H1 (cell line): ENCODE results near the gene PKP1. TPM values are rescaled to one million over a fixed set of nuclear protein-coding genes. Genes with fewer than 3 reads are reported as not detected.

ENCODE experiments used
- CTCF ChIA-PET: fragments of 300-600 bp; sonication (Branson Sonifier 250); formaldehyde crosslinking; loops from one replicate; lab custom pipeline; 2021; ENCODE audit not compliant: partially characterized antibody; lab: Charles Lee
- POLR2A ChIA-PET: fragments of 300-600 bp; sonication (Branson Sonifier 250); formaldehyde crosslinking; loops from one replicate; lab custom pipeline; 2021; ENCODE audit warnings: inconsistent platforms; ENCODE audit not compliant: partially characterized antibody; lab: Charles Lee
- DNase-seq, 2 experiments: peaks; one replicate each; pipeline versions ENCODE4 v3.0.0 to v3.0.0-alpha.2; 2010 to 2022; ENCODE audit warnings: low spot score in 2 of 2, low read depth in 1 of 2, mixed read lengths in 1 of 2
- FAIRE-seq: peaks from 2 replicates; lab custom pipeline; 2011; peaks lifted over from hg19 to GRCh38; lab: Jason Lieb, UNC
- H2AFZ ChIP-seq: 2 replicates; pipeline ENCODE4 v1.8.1; 2012; ENCODE audit warnings: low read length, inconsistent platforms
- H2AK5ac ChIP-seq: 2 replicates; pipeline ENCODE4 v1.6.1; 2013; ENCODE audit warnings: low read depth, low read length
- H2BK120ac ChIP-seq: replicated peaks from 2 replicates; pipeline ENCODE3; 2013; ENCODE audit warnings: low read depth, low read length, inconsistent platforms
- H2BK12ac ChIP-seq: 2 replicates; pipeline ENCODE4 v1.6.1; 2013; ENCODE audit warnings: low read depth, low read length
- H2BK15ac ChIP-seq: 2 replicates; pipeline ENCODE4 v1.6.1; 2013; ENCODE audit warnings: low read length
- H2BK20ac ChIP-seq: 2 replicates; pipeline ENCODE4 v1.6.1; 2013; ENCODE audit warnings: low read length
- H2BK5ac ChIP-seq: 2 replicates; pipeline ENCODE4 v1.6.1; 2013; ENCODE audit warnings: low read depth, low read length
- H3K14ac ChIP-seq: 2 replicates; pipeline ENCODE4 v1.6.1; 2013; ENCODE audit warnings: inconsistent platforms; ENCODE audit not compliant: insufficient read length
- H3K18ac ChIP-seq: 2 replicates; pipeline ENCODE4 v1.6.1; 2013; ENCODE audit warnings: low read length; ENCODE audit errors: extremely low read depth
- H3K23ac ChIP-seq: 2 replicates; pipeline ENCODE4 v1.6.1; 2013; ENCODE audit warnings: inconsistent platforms; ENCODE audit not compliant: insufficient read length
- H3K23me2 ChIP-seq: 2 replicates; pipeline ENCODE4 v1.6.1; 2013; ENCODE audit warnings: low read depth, low read length
- H3K27ac ChIP-seq: 2 replicates; pipeline ENCODE4 v1.6.1; 2011; ENCODE audit warnings: low read depth, low read length, inconsistent platforms
- H3K27me3 ChIP-seq, 4 experiments: replicated peaks in 1 of 4; 1 replicate in 1 of 4; 2 replicates in 3 of 4; pipeline versions ENCODE4 v1.6.1 to v1.8.1; 2011 to 2013; ENCODE audit warnings: low read length in 3 of 4, mild to moderate bottlenecking in 3 of 4, inconsistent platforms in 2 of 4, mixed read lengths in 2 of 4, moderate library complexity in 1 of 4; ENCODE audit not compliant: control insufficient read depth in 3 of 4, insufficient read depth in 3 of 4; ENCODE audit errors: extremely low read depth in 1 of 4
- H3K36me3 ChIP-seq, 4 experiments: 2 replicates each; pipeline versions ENCODE4 v1.6.1 to v1.8.1; 2011 to 2013; ENCODE audit warnings: mild to moderate bottlenecking in 4 of 4, low read length in 3 of 4, moderate library complexity in 2 of 4, control low read depth in 1 of 4, inconsistent platforms in 1 of 4; ENCODE audit not compliant: insufficient read depth in 4 of 4, control insufficient read depth in 2 of 4
- H3K4ac ChIP-seq: replicated peaks from 2 replicates; pipeline ENCODE3; 2013; ENCODE audit warnings: low read length, low read depth, mixed read lengths, inconsistent platforms; ENCODE audit not compliant: insufficient read length
- H3K4me1 ChIP-seq, 4 experiments: replicated peaks in 1 of 4; 1 replicate in 1 of 4; 2 replicates in 3 of 4; pipeline versions ENCODE4 v1.6.1 to v1.8.1; 2011 to 2013; ENCODE audit warnings: low read length in 3 of 4, inconsistent platforms in 2 of 4, mixed read lengths in 1 of 4; ENCODE audit not compliant: insufficient read depth in 4 of 4, control insufficient read depth in 3 of 4
- H3K4me2 ChIP-seq, 2 experiments: 2 replicates each; pipeline versions ENCODE4 v1.6.1 to v1.8.1; 2011 to 2013; ENCODE audit warnings: low read depth in 2 of 2, low read length in 2 of 2, control low read depth in 1 of 2, inconsistent platforms in 1 of 2, mild to moderate bottlenecking in 1 of 2; ENCODE audit not compliant: insufficient read depth in 1 of 2
- H3K4me3 ChIP-seq, 4 experiments: fragments of 200-600, 300-600 bp in 1 of 4; sonication (generic), shearing (Covaris generic), sonication (Bioruptor Twin) in 1 of 4; 2 replicates each; pipeline versions ENCODE4 v1.5.1 to v1.8.1; 2011 to 2016; ENCODE audit warnings: low read length in 4 of 4, low read depth in 3 of 4, control low read depth in 2 of 4, inconsistent platforms in 2 of 4, mild to moderate bottlenecking in 2 of 4, mixed read lengths in 1 of 4, moderate library complexity in 1 of 4; ENCODE audit not compliant: insufficient read depth in 2 of 4; ENCODE audit errors: extremely low read depth in 1 of 4
- H3K56ac ChIP-seq: replicated peaks from 2 replicates; pipeline ENCODE3; 2013; ENCODE audit warnings: low read depth, mild to moderate bottlenecking, mixed read lengths, low read length, inconsistent platforms; ENCODE audit not compliant: insufficient read length
- H3K79me1 ChIP-seq: 2 replicates; pipeline ENCODE4 v1.6.1; 2013; ENCODE audit warnings: low read depth, low read length, control low read depth
- H3K79me2 ChIP-seq, 2 experiments: 2 replicates each; pipeline versions ENCODE4 v1.6.1 to v1.8.1; 2012 to 2013; ENCODE audit warnings: low read length in 2 of 2, mild to moderate bottlenecking in 2 of 2, inconsistent platforms in 1 of 2; ENCODE audit not compliant: insufficient read depth in 2 of 2, control insufficient read depth in 1 of 2
- H3K9ac ChIP-seq, 4 experiments: replicated peaks in 1 of 4; 1 replicate in 1 of 4; 2 replicates in 3 of 4; pipeline versions ENCODE4 v1.6.1 to v1.8.1; 2011 to 2013; ENCODE audit warnings: low read depth in 3 of 4, low read length in 3 of 4, control low read depth in 2 of 4, mild to moderate bottlenecking in 2 of 4, moderate library complexity in 2 of 4, inconsistent platforms in 1 of 4; ENCODE audit errors: extremely low read depth in 1 of 4
- H3K9me3 ChIP-seq, 2 experiments: 2 replicates each; pipeline versions ENCODE4 v1.6.1 to v1.8.1; 2012 to 2013; ENCODE audit warnings: mild to moderate bottlenecking in 2 of 2, moderate library complexity in 2 of 2, control low read depth in 1 of 2, inconsistent platforms in 1 of 2, low read depth in 1 of 2, low read length in 1 of 2, mixed read lengths in 1 of 2; ENCODE audit not compliant: insufficient read depth in 2 of 2
- H4K20me1 ChIP-seq, 2 experiments: replicated peaks in 1 of 2; 2 replicates each; pipeline versions ENCODE3 to v1.8.1; 2011 to 2013; ENCODE audit warnings: inconsistent platforms in 2 of 2, low read length in 2 of 2, mild to moderate bottlenecking in 1 of 2; ENCODE audit not compliant: insufficient read depth in 2 of 2, control insufficient read depth in 1 of 2
- H4K5ac ChIP-seq: 2 replicates; pipeline ENCODE4 v1.6.1; 2013; ENCODE audit warnings: low read length, low read depth, mixed read lengths, inconsistent platforms; ENCODE audit not compliant: insufficient read length
- H4K8ac ChIP-seq: 2 replicates; pipeline ENCODE4 v1.8.0; 2013; ENCODE audit warnings: mild to moderate bottlenecking, moderate library complexity, low read length, inconsistent platforms; ENCODE audit not compliant: insufficient read depth; ENCODE audit errors: extremely low read depth
- H4K91ac ChIP-seq: replicated peaks from 2 replicates; pipeline ENCODE3; 2013; ENCODE audit warnings: low read length, mixed read lengths, inconsistent platforms; ENCODE audit not compliant: insufficient read length
- GABPA ChIP-seq: IDR thresholded peaks from 2 replicates; pipeline ENCODE4 v1.6.1; 2011; ENCODE audit warnings: mild to moderate bottlenecking, low read length, moderate library complexity, borderline replicate concordance; ENCODE audit not compliant: insufficient read depth
- POU5F1 ChIP-seq: IDR thresholded peaks from 2 replicates; pipeline ENCODE4 v1.6.1; 2011; ENCODE audit warnings: low read depth, mild to moderate bottlenecking, low read length, moderate library complexity
- WGBS, 2 experiments: shearing (Covaris generic) in 1 of 2; methylation state at CpG; one replicate each; pipeline versions ENCODE4 v1.1.6 to v1.1.7; 2013 to 2015; ENCODE audit warnings: low lambda C conversion rate in 2 of 2, mixed read lengths in 2 of 2, inconsistent platforms in 1 of 2, low coverage in 1 of 2, missing lambda C conversion rate in 1 of 2; ENCODE audit not compliant: insufficient replicate concordance in 2 of 2, insufficient coverage in 1 of 2, insufficient read length in 1 of 2; ENCODE audit errors: extremely low coverage in 1 of 2, missing lambda C conversion rate in 1 of 2; 5-methylcytosine and 5-hydroxymethylcytosine counted together
- polyA plus RNA-seq, 7 experiments: library from polyadenylated mRNA; depleted of rRNA in 3 of 7; stranded (reverse) in 5 of 7; unstranded in 2 of 7; fragments of >200 nt in 5 of 7; fragments of 200-250 nt in 2 of 7; gene quantifications; 1 replicate in 5 of 7; 2 replicates in 1 of 7; 4 replicates in 1 of 7; pipeline versions ENCODE4 v1.2.1 to v1.2.3, GENCODE V29; 2011 to 2013; ENCODE audit warnings: missing spikeins in 2 of 7, mixed read lengths in 2 of 7
- total RNA-seq: library from RNA; stranded (reverse); fragmentation: NEBNext Ultra II Directional; extraction: Animal tissue kit (Norgen Biotek cat#: 25700); gene quantifications from 2 replicates; pipeline ENCODE4 v1.2.1, GENCODE V29; 2021

PKP1 gene
- total and polyA plus RNA-seq, 2 of the 8 experiments (the other 6 are each of a cell fraction or from before 2014, with no cell fraction given): 0.21 to 0.95 TPM

DNA sequence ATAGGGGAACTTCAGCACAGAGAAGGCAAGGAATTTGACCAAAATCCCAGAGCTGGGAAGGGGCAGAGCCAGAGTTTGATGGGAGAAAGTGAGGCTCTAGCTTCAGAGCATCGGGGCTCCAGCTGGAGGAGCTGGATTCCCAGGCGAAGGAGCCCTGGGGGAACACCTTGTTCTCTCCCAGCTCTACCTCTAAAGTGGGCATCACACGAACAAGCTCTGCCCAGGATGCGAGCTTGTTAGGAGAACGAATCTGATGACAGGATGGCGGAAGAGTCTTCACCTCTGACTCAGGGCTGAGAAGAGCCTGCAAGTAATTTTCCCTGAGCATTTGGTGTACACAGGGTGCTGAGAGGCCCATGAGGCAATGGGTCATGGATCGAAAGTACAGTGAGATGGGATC is 72.2 kb downstream of the PKP1 start:
- Histone ChIP-seq H3K27ac (no peak overlapping the region), H3K23ac (no peak overlapping the region), H2BK15ac (no peak overlapping the region), H3K14ac (no peak overlapping the region), H2BK12ac (no peak overlapping the region), H4K8ac (no peak overlapping the region), H2AFZ (no peak overlapping the region), H3K18ac (no peak overlapping the region), H3K4me2 (no peak overlapping the region), H4K91ac (no peak overlapping the region), H3K4ac (no peak overlapping the region), H3K9ac (no peak overlapping the region), H3K79me1 (no peaks in the 10 kb centered on the region), H3K23me2 (no peaks in the 10 kb centered on the region), H3K36me3 (no peaks in the 10 kb centered on the region), H2BK5ac (no peak overlapping the region), H3K79me2 (no peaks in the 10 kb centered on the region), H3K56ac (no peak overlapping the region), H3K4me3 (no peak overlapping the region), H3K9me3 (no peaks in the 10 kb centered on the region), H3K27me3 (no peaks in the 10 kb centered on the region), H2BK20ac (no peak overlapping the region), H4K5ac (no peak overlapping the region), H3K4me1 (peaks cover 0 to 4% (median 2%) of the 10 kb centered on the region in 4 experiments; a peak in 5 of 7 replicates), H4K20me1 (no peaks in the 10 kb centered on the region), H2AK5ac (no peak overlapping the region), H2BK120ac (no peak overlapping the region)
- ChIA-PET POLR2A (interaction anchor here (0.6 to 1.8 kb wide), 3 partner anchors 25 to 97 kb away, joined by 3 to 5 read pairs (median 3); no protein-coding TSS in a partner anchor), CTCF (interaction anchor here (0.6 to 14.7 kb wide), 14 partner anchors 8 to 103 kb away, joined by 3 to 275 read pairs (median 6); partner anchors contain the start of genes LAD1 and TNNI1)
- no peak for FAIRE-seq
- 89% methylated on average over 7 of the region's 7 CpGs; no CpG with 5 or more reads in 1 of the 2 experiments for WGBS, 2 experiments
- no peak for DNase-seq
- TF ChIP-seq POU5F1: no peak
- TF ChIP-seq GABPA: no peak
